Osteoblast (primary cell): ENCODE measurements around the gene VPS13D. TPM values are rescaled to one million over a fixed set of nuclear protein-coding genes. Genes with fewer than 3 reads are reported as not detected.

Experiments used
- DNase-seq: peaks from one replicate; pipeline ENCODE4 v3.0.0; 2011; ENCODE audit warnings: low spot score, mixed read lengths; ENCODE audit not compliant: insufficient read length; ENCODE audit errors: missing footprints
- H2AFZ ChIP-seq: 2 replicates; pipeline ENCODE4 v1.6.0; 2011; ENCODE audit warnings: mild to moderate bottlenecking, low read length
- H3K27ac ChIP-seq: 2 replicates; pipeline ENCODE4 v1.5.1; 2011; ENCODE audit warnings: mild to moderate bottlenecking, low read depth, low read length, moderate library complexity
- H3K27me3 ChIP-seq: 2 replicates; pipeline ENCODE4 v1.6.0; 2012; ENCODE audit warnings: mild to moderate bottlenecking, control low read depth, inconsistent platforms, low read length, moderate library complexity; ENCODE audit not compliant: insufficient read depth
- H3K36me3 ChIP-seq: 2 replicates; pipeline ENCODE4 v1.5.1; 2011; ENCODE audit warnings: mild to moderate bottlenecking, low read length, control low read depth, moderate library complexity; ENCODE audit not compliant: insufficient read depth
- H3K4me1 ChIP-seq: 2 replicates; pipeline ENCODE4 v1.5.1; 2011; ENCODE audit warnings: mild to moderate bottlenecking, low read length, control low read depth, moderate library complexity; ENCODE audit not compliant: insufficient read depth
- H3K4me2 ChIP-seq: 2 replicates; pipeline ENCODE4 v1.6.0; 2011; ENCODE audit warnings: mild to moderate bottlenecking, low read length; ENCODE audit not compliant: insufficient read depth
- H3K4me3 ChIP-seq: fragments of 200-600 bp; sonication (generic); 3 replicates; pipeline ENCODE4 v1.5.1; 2012; ENCODE audit warnings: mild to moderate bottlenecking, low read length, inconsistent platforms; ENCODE audit not compliant: insufficient read depth
- H3K79me2 ChIP-seq: 2 replicates; pipeline ENCODE4 v1.6.0; 2012; ENCODE audit warnings: mild to moderate bottlenecking, low read length, control low read depth, inconsistent platforms; ENCODE audit not compliant: insufficient read depth
- H3K9me3 ChIP-seq: 2 replicates; pipeline ENCODE4 v1.5.1; 2011; ENCODE audit warnings: low read depth, low read length, control low read depth
- H4K20me1 ChIP-seq: 2 replicates; pipeline ENCODE4 v1.6.0; 2012; ENCODE audit warnings: mild to moderate bottlenecking, low read length, control low read depth; ENCODE audit not compliant: insufficient read depth
- total RNA-seq: library from RNA; depleted of rRNA; stranded (reverse); fragments of >200 nt; gene quantifications from 2 replicates; pipeline ENCODE4 v1.2.3, GENCODE V29; 2012
- TF ChIP-seq, protein P1 (sequence below): IDR thresholded peaks from 2 replicates; pipeline ENCODE4 v1.5.1; 2011; ENCODE audit warnings: mild to moderate bottlenecking, low read depth, low read length, moderate library complexity; ENCODE audit errors: extremely low read depth

The VPS13D gene
- total RNA-seq, 1 donor: 48.5 TPM

DNA sequence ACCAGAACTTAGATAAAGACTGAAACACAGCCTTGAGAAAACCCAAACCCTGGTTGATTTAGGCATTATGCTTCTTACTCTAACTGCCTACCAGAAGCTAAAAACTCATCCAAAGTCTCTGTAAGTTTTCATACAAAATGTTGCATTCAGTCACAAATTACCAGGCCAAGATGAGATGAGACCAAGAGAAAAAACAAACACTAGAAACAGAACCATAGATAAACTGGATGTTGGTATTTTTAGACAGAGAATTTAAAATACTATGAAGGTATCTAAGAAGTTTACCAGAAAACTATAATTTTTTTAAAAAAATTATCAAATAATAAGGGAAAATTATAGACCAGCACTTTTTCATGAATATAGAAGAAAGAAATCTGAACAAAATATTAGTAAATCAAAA is 180.5 kb downstream of the VPS13D start:
- H3K4me2 ChIP-seq: no peak overlapping the region
- H2AFZ ChIP-seq: no peak overlapping the region
- H3K79me2 ChIP-seq: no peaks in the 10 kb centered on the region
- DNase-seq: no peak
- H4K20me1 ChIP-seq: no peaks in the 10 kb centered on the region
- H3K36me3 ChIP-seq: peaks cover 6% of the 10 kb centered on the region
- no peak overlapping the region for H3K27ac ChIP-seq
- peaks cover 36% of the 10 kb centered on the region for H3K4me1 ChIP-seq
- no peak overlapping the region for H3K4me3 ChIP-seq
- TF ChIP-seq, protein P1, sequence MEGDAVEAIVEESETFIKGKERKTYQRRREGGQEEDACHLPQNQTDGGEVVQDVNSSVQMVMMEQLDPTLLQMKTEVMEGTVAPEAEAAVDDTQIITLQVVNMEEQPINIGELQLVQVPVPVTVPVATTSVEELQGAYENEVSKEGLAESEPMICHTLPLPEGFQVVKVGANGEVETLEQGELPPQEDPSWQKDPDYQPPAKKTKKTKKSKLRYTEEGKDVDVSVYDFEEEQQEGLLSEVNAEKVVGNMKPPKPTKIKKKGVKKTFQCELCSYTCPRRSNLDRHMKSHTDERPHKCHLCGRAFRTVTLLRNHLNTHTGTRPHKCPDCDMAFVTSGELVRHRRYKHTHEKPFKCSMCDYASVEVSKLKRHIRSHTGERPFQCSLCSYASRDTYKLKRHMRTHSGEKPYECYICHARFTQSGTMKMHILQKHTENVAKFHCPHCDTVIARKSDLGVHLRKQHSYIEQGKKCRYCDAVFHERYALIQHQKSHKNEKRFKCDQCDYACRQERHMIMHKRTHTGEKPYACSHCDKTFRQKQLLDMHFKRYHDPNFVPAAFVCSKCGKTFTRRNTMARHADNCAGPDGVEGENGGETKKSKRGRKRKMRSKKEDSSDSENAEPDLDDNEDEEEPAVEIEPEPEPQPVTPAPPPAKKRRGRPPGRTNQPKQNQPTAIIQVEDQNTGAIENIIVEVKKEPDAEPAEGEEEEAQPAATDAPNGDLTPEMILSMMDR: no peak
- H3K27me3 ChIP-seq: no peaks in the 10 kb centered on the region
- no peaks in the 10 kb centered on the region for H3K9me3 ChIP-seq

DNA sequence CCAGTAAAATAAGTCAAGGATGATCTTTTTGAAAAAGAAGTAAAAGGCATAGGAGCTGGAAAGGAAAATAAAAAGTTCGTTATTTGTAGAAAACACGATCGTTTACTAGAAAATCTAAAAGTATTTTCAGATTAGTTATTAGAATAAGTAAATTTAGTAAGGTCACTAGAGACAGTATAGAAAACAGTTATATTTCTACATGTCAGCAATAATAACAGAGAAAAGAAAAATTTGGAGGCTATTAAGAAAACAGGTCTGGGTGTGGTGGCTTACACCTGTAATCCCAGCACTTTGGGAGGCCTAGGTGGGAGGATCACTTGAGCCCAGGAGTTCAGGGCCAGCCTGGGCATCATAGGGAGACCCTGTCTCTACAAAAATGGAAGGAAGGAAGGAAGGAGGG is 181.3 kb downstream of the VPS13D start:
- Histone ChIP-seq H3K4me1 (peaks cover 29% of the 10 kb centered on the region), H3K36me3 (peaks cover 11% of the 10 kb centered on the region), H3K9me3 (no peaks in the 10 kb centered on the region), H4K20me1 (no peaks in the 10 kb centered on the region), H3K4me3 (no peak overlapping the region), H3K79me2 (no peaks in the 10 kb centered on the region), H3K27me3 (no peaks in the 10 kb centered on the region), H2AFZ (no peak overlapping the region), H3K4me2 (no peak overlapping the region), H3K27ac (no peak overlapping the region)
- TF ChIP-seq, protein P1: no peak
- DNase-seq: no peak

DNA sequence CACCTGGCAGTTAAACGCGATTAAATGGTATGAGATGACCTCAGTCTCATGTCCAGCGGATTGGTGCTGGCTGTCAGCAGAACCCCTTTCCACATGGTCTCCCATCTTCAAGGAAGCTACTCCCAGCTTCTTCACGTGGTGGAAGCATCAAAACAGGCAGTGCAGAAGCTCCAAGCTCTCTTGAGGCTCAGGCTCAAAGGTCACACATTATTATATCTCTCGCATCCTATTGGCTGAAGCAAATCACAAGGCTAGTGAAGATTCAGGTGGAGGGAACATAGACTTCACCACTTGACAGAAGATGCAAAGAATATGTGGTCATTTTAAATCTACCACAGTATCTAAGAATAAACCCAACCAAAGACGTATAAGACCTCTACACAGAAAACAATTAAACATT is 181.9 kb downstream of the VPS13D start:
- Histone ChIP-seq H3K79me2 (no peaks in the 10 kb centered on the region), H3K36me3 (peaks cover 18% of the 10 kb centered on the region), H4K20me1 (no peaks in the 10 kb centered on the region), H3K4me1 (peaks cover 22% of the 10 kb centered on the region), H3K4me3 (no peak overlapping the region), H3K4me2 (no peak overlapping the region), H3K27ac (no peak overlapping the region), H3K27me3 (no peaks in the 10 kb centered on the region), H3K9me3 (no peaks in the 10 kb centered on the region), H2AFZ (no peak overlapping the region)
- TF ChIP-seq, protein P1: no peak
- no peak for DNase-seq

DNA sequence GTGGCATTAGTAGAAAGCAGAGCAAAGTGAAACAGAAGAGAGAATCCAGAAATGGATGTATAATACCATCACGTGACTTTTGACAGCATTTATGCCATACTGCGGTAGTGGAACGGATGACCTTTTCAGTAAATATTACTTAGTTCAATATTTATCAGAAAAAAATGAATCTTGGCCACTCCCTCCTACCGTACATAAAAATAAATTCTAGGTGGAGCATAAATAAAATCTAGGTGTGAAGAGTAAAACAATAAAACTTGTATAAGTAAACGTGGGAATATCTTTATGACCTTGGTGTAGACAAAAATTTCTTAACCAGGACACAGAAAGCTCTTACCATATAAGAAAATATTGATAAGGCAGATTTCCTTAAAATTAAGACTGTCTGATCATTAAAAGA is 182.6 kb downstream of the VPS13D start:
- H3K4me2 ChIP-seq: no peak overlapping the region
- H3K27ac ChIP-seq: no peak overlapping the region
- TF ChIP-seq, protein P1: no peak
- peaks cover 15% of the 10 kb centered on the region for H3K4me1 ChIP-seq
- no peaks in the 10 kb centered on the region for H4K20me1 ChIP-seq
- H2AFZ ChIP-seq: no peak overlapping the region
- H3K4me3 ChIP-seq: no peak overlapping the region
- H3K79me2 ChIP-seq: no peaks in the 10 kb centered on the region
- H3K9me3 ChIP-seq: no peaks in the 10 kb centered on the region
- peaks cover 24% of the 10 kb centered on the region for H3K36me3 ChIP-seq
- no peak for DNase-seq
- H3K27me3 ChIP-seq: no peaks in the 10 kb centered on the region
